HG03575 (cell line): ENCODE results near the gene CYGB.

ENCODE experiments used
- ATAC-seq: cut with Tn5 transposase; IDR thresholded peaks from one replicate; pipeline ENCODE4 v1.9.1; 2021; ENCODE audit not compliant: unreplicated experiment, insufficient number of reproducible peaks, low FRiP score; ENCODE audit errors: extremely low read depth

CYGB gene

GRCh38 chr17:76556765-76557367 lies 19.4 kb upstream of the CYGB start:
- no peak for ATAC-seq

GRCh38 chr17:76554131-76554530 lies 16.6 kb upstream of the CYGB start:
- ATAC-seq = no peak

GRCh38 chr17:76553178-76553908 lies 15.8 kb upstream of the CYGB start:
- no peak for ATAC-seq

- ATAC-seq = no peak
These were observed 14.2 kb upstream of the CYGB start for GRCh38 chr17:76551685-76552084.

- ATAC-seq = no peak
These were observed 13.5 kb upstream of the CYGB start for GRCh38 chr17:76550712-76551615.

GRCh38 chr17:76549539-76549938 lies 12.0 kb upstream of the CYGB start:
- ATAC-seq = no peak

- no peak for ATAC-seq
These were observed 11.7 kb upstream of the CYGB start for GRCh38 chr17:76549215-76549518.

GRCh38 chr17:76548378-76549214 lies 11.1 kb upstream of the CYGB start:
- no peak for ATAC-seq

GRCh38 chr17:76547642-76548202 lies 10.2 kb upstream of the CYGB start:
- no peak for ATAC-seq

GRCh38 chr17:76547183-76547641 lies 9.7 kb upstream of the CYGB start:
- ATAC-seq = no peak

- no peak for ATAC-seq
These were observed 9.2 kb upstream of the CYGB start for GRCh38 chr17:76546556-76547182.

GRCh38 chr17:76545918-76546555 lies 8.5 kb upstream of the CYGB start:
- no peak for ATAC-seq

GRCh38 chr17:76544546-76545365 lies 7.2 kb upstream of the CYGB start:
- no peak for ATAC-seq

- ATAC-seq = no peak
These were observed 6.5 kb upstream of the CYGB start for GRCh38 chr17:76543826-76544545.

GRCh38 chr17:76543482-76543825 lies 5.9 kb upstream of the CYGB start:
- no peak for ATAC-seq

GRCh38 chr17:76542984-76543383 lies 5.5 kb upstream of the CYGB start:
- ATAC-seq = no peak

- ATAC-seq = no peak
These were observed 5.1 kb upstream of the CYGB start for GRCh38 chr17:76542566-76542971.
